GM11168 (cell line): ENCODE results near the gene PHETA1.
"Not testable (repeated sequence)": the region's sequence is repeated elsewhere in the genome, so short reads cannot be mapped to it uniquely, and the experiment has no call there.

Experiments
- in situ Hi-C: fragments of 300-500 bp; cut with MboI; formaldehyde crosslinking; loops from one replicate; pipeline ENCODE4 v1.12.0; 2022; ENCODE audit warnings: low sequenced_read_pairs; ENCODE audit not compliant: unreplicated experiment

Gene PHETA1

GRCh38 chr12:111384596-111384995 lies 15.7 kb upstream of the PHETA1 start:
- in situ Hi-C loops: no loop called here

- in situ Hi-C loops: no loop called here
Observed at GRCh38 chr12:111379942-111380554, 11.2 kb upstream of the PHETA1 start.

- in situ Hi-C loops: no loop called here
Observed at GRCh38 chr12:111377440-111377839, 8.5 kb upstream of the PHETA1 start.

DNA sequence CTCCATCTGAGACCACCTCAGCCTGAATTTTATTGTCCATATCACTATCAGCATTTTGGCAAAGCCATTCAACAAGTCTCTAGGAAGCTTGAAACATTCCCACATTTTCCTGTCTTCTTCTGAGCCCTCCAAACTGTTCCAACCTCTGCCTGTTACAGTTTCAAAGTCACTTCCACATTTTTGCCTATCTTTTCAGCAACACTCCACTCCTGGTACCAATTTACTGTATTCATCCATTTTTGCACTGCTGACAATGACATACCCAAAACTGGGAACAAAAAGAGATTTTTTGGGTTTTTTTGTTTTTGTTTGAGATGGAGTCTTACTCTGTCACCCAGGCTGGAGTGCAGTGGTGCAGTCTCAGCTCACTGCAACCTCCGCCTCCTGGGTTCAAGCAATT lies 4.3 kb upstream of the PHETA1 start:
- in situ Hi-C loops: not testable (repeated sequence)

- in situ Hi-C loops: no loop called here
Observed at GRCh38 chr12:111369496-111370220, 763 bp upstream of the PHETA1 start.

GRCh38 chr12:111368291-111368787 lies 556 bp downstream of the PHETA1 start:
- in situ Hi-C loops: no loop called here

DNA sequence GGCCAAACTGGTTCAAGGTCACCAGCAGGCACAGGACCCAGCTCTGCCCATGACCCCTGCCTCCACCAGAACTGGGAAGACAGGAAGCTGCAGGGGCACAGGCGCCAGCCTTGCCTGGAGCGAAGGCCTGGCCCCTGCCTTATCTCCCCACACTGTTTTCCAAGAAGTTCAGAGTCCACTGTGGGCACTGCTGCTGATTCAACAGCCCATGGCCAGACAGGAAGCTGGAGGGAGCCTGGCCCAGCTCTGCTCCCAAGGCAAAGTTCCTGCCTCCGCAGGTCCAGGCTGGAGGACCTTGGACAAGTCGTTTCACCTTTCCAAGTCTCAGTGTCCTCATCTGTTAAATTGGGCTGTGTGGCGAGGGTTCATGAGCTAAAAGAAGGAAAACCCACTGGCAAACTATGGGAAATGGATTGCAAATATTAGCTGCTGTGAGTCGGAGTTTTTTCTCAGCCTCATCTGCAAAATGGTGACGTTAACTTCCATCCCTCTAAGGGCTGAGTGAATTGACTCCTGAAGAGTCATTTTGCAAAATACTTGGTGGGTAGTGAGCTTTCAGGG lies 1.2 kb downstream of the PHETA1 start:
- in situ Hi-C loops: no loop called here

DNA sequence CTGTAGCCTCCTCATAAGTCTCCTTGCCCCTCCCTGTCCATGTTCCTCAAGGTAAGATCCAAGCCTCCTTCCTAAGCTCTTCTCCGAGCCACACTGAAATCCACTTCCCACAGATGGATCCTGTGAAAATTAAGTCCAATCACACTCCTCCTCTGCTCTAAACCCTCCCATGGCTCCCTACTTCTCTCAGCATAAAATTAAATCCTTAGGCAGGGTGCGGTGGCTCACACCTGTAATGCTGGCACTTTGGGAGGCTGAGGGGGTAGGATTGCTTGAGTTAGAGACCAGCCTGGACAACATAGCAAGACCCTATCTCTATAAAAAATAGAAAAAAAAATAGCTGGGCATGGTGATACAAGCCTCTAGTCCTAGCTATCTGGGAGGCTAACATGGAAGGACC lies 2.3 kb downstream of the PHETA1 start:
- in situ Hi-C loops: no loop called here

DNA sequence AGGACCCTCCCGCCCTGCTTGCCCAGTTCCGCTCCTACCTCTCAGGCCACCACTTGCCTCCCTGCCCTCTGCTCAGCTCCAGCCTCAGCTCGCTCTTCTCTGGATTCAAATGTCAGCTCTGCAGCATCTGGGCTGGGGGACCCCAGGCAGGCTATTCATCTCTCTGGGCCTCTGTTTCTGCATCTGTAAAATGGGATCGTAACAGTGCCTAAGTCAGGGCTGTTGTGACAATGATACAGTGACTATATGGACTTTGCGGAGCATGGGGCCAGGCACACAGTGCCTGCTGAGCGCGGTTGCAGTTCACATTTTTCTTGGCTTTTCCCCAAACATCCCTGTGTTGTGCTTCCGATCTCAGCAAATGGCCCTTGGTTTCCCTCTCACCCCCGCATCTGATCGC lies 2.8 kb downstream of the PHETA1 start:
- in situ Hi-C loops: no loop called here

DNA sequence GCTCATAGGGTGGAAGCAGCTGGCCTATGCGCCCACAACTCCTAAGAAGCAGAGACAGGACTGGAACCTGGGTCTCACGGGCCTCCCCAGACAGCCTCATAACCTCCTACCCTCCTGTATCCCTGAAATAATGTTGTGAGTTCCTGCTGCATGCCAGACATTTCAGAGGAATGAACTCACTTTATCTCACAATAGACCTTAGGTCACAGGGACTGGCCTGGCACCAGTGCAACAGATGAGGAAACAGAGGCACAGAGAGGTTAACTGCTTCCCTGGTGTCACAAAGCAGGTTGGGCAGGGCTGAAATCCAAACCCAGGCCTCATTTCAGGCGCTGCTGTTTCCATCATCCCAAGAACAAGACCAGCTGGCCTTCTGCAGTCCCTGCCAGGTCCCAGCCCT lies 5.3 kb downstream of the PHETA1 start:
- in situ Hi-C loops: no loop called here

- in situ Hi-C loops: no loop called here
Observed at GRCh38 chr12:111362687-111363475, 6.0 kb downstream of the PHETA1 start.

GRCh38 chr12:111361717-111362576 lies 6.9 kb downstream of the PHETA1 start:
- in situ Hi-C loops: no loop called here

DNA sequence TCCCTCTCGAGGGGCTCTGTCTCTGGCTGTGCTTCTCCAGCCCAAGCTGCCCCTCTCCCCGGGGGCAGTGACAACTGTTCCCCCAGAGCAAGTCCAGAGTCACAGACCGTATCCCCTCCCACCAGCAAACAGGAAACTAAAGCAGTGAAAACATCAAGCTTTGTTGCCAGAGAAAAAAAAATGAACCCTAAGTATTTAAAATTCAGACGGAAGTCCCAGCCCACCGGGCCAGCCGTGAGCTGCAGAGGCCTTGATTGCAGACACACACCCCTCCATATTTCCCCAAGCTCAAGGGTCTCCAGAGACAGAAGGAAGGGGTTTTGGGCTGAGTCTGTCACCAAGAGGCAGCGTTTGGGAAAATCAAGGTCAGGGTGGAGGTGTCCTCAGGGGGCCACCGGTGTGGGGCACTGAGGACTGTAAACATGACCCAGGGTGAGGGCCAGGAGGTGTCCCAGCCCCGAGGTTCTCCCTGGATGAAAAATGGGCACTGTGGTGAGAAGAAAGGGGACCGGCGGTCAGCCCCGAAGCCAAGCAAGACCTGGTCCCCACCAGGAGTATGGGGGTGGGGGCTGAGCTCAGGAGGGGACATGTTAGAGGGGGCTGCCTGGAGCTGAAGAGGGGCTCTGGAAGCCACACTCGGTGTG lies 7.7 kb downstream of the PHETA1 start:
- in situ Hi-C loops: no loop called here

DNA sequence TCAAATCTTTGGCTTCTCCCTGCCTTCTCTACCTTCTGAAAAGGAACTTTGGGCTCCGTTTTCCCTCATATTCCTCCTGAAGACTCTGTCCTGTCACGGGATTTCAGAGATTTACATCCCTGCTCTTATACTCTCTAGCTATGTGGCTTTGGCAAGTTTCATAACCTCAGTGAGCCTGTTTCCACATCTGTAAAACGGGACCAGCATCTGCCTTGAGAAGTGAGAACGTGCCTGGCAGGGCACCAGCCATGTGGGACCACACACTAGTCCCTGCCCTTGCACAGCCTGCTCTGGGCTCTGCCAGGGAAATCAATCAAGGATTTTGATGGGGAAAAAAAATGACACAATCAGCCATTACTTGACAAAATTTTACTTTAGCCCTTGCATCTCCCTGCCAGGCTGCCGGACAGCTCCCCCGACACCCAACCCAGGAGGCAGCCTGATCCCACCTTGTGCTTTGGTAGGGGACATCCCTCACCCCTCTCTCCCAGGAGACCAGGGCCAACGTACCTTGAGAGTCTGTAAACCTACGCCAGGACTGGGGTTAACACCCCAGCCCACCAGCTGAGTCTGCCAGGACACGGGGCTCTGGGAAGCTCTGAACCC lies 8.5 kb downstream of the PHETA1 start:
- in situ Hi-C loops: no loop called here

GRCh38 chr12:111359914-111360276 lies 9.0 kb downstream of the PHETA1 start:
- in situ Hi-C loops: no loop called here

DNA sequence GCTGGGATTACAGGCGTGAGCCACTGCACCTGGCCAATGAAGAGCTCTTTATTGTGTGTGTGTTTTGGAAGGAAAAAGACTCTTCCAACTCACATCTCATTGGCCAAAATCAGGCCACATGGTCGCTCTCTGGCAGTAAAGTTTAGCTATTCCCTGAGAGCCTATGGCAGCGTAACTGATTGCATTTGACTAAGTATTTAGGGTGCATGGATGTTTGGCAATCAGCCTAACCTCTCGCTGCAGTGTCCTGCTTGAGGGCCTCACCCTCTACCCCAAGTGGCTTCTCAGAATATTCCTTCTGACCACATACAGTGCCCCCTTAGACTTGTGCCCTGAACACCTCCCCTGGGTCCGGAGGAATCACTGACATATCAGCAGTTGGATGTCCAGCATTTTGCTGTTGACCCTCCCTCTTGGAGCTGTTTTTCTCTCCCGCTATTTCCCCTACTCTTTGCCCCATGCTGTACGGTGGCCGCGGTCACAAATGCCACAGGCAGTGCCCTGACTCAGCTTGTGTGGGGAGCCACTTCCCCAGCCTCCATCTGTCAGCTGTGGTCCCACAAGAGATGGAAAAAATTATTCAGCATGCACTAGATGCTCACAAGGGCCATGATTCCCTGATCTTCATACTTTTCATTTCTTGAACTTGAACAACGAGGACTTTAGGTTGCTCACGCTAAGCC lies 9.5 kb downstream of the PHETA1 start:
- in situ Hi-C loops: no loop called here

DNA sequence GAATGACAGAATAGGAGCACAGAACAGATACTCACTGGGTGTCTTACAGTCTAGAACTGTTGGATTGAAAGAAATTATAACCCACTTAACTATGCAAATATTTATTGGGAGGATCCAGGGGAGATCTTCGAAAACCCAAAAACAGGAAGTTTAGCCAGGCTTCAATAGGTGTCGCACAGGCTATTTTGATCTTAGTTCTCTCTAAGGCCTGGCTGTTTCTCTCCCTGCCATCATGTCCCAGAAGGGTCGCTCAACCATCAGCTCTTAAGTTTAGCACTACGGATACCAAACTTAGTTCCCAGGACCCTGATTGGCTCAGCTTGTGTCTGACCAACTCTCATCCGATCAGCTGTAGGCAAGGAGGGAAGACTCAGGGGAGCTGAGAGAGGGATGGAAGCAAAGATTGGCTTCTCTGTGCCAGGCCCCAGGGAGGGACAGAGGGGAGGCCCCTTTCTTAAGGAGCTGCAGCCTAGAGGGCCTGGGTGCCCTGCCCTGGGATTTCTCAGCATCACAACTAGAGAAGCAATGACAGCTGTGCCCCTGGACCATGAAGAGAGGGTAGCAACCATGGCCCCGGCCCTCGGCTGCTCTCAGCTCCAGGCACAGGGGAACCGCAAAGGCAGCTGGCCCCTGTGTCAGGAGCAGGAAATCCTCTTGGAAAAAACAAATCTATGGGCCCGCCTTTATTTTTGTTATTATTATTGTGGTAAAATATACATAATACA lies 13.5 kb downstream of the PHETA1 start:
- in situ Hi-C loops: no loop called here

GRCh38 chr12:111354511-111354910 lies 14.4 kb downstream of the PHETA1 start:
- in situ Hi-C loops: no loop called here
